Fibroblast of villous mesenchyme (primary cell): ENCODE results near the gene TXNDC16. TPM values are rescaled to one million over a fixed set of nuclear protein-coding genes. Genes with fewer than 3 reads are reported as not detected.

Source experiments
- DNase-seq: peaks from one replicate; pipeline ENCODE4 v3.0.0-alpha.2; 2010; ENCODE audit warnings: low read depth
- H3K4me3 ChIP-seq: 2 replicates; pipeline ENCODE4 v1.5.1; 2011; ENCODE audit warnings: low read depth, mild to moderate bottlenecking, low read length
- total RNA-seq: library from RNA; depleted of rRNA; stranded (reverse); fragments of >200 nt; gene quantifications from 2 replicates; pipeline ENCODE4 v1.2.3, GENCODE V29; 2012
- TF ChIP-seq, protein P1 (sequence below): IDR thresholded peaks from 2 replicates; pipeline ENCODE4 v1.5.1; 2012; ENCODE audit warnings: low read depth, mild to moderate bottlenecking, low read length; ENCODE audit not compliant: insufficient read depth

Gene TXNDC16
- total RNA-seq, 1 donor: 3.0 TPM

GRCh38 chr14:52399921-52400595 is 152.2 kb downstream of the TXNDC16 start:
- peak; percentile 66 for DNase-seq
- TF ChIP-seq, protein P1, sequence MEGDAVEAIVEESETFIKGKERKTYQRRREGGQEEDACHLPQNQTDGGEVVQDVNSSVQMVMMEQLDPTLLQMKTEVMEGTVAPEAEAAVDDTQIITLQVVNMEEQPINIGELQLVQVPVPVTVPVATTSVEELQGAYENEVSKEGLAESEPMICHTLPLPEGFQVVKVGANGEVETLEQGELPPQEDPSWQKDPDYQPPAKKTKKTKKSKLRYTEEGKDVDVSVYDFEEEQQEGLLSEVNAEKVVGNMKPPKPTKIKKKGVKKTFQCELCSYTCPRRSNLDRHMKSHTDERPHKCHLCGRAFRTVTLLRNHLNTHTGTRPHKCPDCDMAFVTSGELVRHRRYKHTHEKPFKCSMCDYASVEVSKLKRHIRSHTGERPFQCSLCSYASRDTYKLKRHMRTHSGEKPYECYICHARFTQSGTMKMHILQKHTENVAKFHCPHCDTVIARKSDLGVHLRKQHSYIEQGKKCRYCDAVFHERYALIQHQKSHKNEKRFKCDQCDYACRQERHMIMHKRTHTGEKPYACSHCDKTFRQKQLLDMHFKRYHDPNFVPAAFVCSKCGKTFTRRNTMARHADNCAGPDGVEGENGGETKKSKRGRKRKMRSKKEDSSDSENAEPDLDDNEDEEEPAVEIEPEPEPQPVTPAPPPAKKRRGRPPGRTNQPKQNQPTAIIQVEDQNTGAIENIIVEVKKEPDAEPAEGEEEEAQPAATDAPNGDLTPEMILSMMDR: peak; percentile 28
- no peak overlapping the region for H3K4me3 ChIP-seq

DNA sequence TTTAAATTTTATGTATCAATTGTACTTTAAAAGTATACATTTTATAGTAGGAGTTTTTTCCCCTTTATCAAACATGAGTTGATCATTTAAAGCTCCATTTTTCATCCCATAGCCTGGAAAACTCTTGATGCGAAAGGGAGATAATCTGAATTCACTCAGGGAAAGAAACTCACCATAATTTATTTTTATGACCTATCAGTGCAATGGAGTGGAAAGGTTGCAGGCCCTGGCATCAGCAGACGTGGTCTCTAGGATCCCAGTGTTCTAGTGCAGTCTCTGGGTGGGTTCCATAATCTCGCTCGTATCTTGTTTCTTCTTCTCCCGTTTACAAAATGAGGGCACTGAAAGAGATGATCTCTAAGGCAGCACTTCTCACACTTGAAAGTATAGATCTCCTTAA is 153.2 kb downstream of the TXNDC16 start:
- H3K4me3 ChIP-seq: no peak overlapping the region
- no peak for DNase-seq
- TF ChIP-seq, protein P1: no peak

GRCh38 chr14:52397844-52398243 is 154.5 kb downstream of the TXNDC16 start:
- TF ChIP-seq, protein P1: no peak
- DNase-seq: no peak
- H3K4me3 ChIP-seq: no peak overlapping the region

DNA sequence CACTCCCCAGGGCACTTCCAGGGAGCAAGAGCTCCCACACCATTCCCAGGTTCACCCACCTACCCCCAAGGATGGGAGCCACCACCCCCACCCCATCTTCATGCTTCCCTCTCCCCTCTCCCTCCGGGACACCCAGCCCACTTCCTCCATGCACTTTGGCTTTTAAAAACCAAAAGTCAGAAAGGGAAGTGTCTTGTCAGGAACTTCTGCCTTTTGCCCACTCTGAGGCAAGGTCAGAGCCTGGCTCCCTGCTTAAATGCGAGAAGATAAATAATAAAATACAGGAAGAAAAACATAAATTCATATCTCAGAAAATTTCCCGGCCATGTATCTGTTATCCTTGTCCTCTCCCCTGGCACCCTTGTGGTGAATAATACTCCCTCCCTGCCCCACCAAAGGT is 156.6 kb downstream of the TXNDC16 start:
- TF ChIP-seq, protein P1: no peak
- no peak for DNase-seq
- H3K4me3 ChIP-seq: no peak overlapping the region

DNA sequence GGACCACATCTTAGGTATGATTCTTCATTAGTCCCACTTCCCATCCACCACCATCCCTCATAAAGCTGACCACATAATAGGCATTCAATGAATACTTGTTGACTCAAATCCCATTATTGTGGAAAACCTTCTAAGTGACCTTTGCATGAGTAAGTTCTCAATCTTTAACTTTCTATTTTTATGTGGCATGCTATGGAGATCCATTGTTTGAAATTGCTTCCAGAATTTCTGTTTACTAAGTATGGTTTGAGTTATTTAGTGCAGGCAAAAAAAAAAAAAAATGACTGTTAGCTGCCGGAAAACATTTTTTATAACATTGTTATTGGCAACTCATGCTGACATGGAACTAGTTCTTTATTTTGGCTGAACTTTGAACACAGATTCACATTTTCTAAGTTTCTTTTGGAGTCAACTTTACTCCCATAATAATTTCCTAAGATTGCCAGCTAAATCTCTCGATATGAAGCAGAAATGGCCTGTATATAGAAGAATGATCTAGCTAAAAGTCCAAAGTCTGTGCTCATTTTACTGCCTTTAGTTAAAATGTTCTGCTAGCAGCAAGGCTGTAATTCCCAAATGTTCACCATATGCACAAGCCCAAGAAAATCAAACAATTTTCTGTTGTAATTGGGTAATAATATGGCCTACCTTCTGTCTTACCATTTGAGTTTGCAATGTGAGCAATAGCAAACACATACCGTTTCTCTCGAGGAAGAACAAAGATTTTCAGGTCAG is 160.3 kb downstream of the TXNDC16 start:
- no peak for DNase-seq
- H3K4me3 ChIP-seq: no peak overlapping the region
- TF ChIP-seq, protein P1: no peak

Other genes starting within 250 kb of the TXNDC16 start
- 1.3 and 5.2 TPM in 2 replicates for gene PTGER2, start 238.2 kb downstream of the TXNDC16 start, total RNA-seq
- gene GPR137C, start 331 bp upstream of the TXNDC16 start, total RNA-seq: 0.32 and 0.43 TPM in 2 replicates
- gene ERO1A, start 143.1 kb upstream of the TXNDC16 start, total RNA-seq: 49.7 and 52.8 TPM in 2 replicates
- 80.2 and 99.7 TPM in 2 replicates for gene PSMC6, start 154.7 kb upstream of the TXNDC16 start, total RNA-seq
- gene STYX, start 177.7 kb upstream of the TXNDC16 start, total RNA-seq: 22.9 and 26.3 TPM in 2 replicates
- 23.8 and 31.1 TPM in 2 replicates for gene GNPNAT1, start 239.1 kb upstream of the TXNDC16 start, total RNA-seq